ENCODE results near the gene COL8A1.

The COL8A1 gene

DNA sequence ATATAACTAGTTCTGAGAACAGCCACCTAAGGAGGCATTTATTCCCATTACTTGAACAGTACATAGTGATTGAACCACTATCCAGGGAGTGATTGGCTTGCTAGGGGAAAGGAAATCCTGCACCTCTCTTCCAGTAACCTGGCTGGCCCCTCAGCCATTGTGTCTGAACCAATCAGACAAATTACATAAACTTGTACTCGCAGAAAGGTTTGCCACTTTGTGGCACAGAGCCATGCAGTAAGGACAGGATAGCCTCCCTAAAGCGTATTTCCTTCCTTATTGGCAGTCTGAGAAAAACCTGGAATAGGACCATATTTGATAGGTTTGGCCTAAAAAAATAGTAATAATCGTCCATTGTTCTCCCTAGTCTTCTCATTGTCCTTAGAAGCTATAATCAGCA is 198.3 kb downstream of the COL8A1 start:
- ATAC-seq: no peak
- TF ChIP-seq ZFP30 (CRISPR knock-in tag; IDR thresholded peaks at IDR 0.05): no peak
- no peak for TF ChIP-seq ZFP3 (CRISPR knock-in tag; IDR thresholded peaks at IDR 0.05)
- TF ChIP-seq CREB5 (CRISPR knock-in tag; IDR thresholded peaks at IDR 0.05; ENCODE audit: low read depth): no peak
- TF ChIP-seq, protein P1, sequence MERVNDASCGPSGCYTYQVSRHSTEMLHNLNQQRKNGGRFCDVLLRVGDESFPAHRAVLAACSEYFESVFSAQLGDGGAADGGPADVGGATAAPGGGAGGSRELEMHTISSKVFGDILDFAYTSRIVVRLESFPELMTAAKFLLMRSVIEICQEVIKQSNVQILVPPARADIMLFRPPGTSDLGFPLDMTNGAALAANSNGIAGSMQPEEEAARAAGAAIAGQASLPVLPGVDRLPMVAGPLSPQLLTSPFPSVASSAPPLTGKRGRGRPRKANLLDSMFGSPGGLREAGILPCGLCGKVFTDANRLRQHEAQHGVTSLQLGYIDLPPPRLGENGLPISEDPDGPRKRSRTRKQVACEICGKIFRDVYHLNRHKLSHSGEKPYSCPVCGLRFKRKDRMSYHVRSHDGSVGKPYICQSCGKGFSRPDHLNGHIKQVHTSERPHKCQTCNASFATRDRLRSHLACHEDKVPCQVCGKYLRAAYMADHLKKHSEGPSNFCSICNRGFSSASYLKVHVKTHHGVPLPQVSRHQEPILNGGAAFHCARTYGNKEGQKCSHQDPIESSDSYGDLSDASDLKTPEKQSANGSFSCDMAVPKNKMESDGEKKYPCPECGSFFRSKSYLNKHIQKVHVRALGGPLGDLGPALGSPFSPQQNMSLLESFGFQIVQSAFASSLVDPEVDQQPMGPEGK (CRISPR knock-in tag; IDR thresholded peaks at IDR 0.05; ENCODE audit: borderline replicate concordance): no peak
- no peak for TF ChIP-seq CSDC2 (CRISPR knock-in tag; IDR thresholded peaks at IDR 0.05)

GRCh38 chr3:99837715-99838114 is 199.3 kb downstream of the COL8A1 start:
- TF ChIP-seq ESRRG (CRISPR knock-in tag; IDR thresholded peaks at IDR 0.05) (no peak), TOX (CRISPR knock-in tag; IDR thresholded peaks at IDR 0.05; ENCODE audit: borderline replicate concordance) (no peak)
- ATAC-seq: no peak

DNA sequence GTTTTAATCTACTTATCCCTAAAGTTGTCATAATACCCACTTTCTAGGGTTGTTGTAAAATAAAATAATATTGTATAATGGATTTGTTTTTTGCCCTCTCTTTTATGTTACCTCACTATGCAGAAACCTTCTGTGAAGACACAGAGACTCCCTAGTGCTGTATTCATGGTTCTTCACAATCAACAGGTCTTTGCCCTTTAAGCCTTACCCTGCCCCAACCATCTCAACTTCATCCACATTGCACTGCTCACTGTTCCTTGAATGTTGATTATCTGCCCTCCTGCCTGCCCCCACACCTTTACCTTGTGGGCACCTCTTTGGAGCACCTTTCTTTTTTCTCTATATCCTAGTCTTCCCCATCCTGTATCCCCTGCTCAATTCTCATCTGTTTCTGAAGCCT is 200.4 kb downstream of the COL8A1 start:
- TF ChIP-seq CREB5 (CRISPR knock-in tag; IDR thresholded peaks at IDR 0.05; ENCODE audit: low read depth) (no peak), OSR1 (CRISPR knock-in tag; IDR thresholded peaks at IDR 0.05) (no peak), RARB (CRISPR knock-in tag; IDR thresholded peaks at IDR 0.05) (no peak), BACH2 (CRISPR knock-in tag; IDR thresholded peaks at IDR 0.05; ENCODE audit: borderline replicate concordance) (no peak), ARNTL (CRISPR knock-in tag; IDR thresholded peaks at IDR 0.05; ENCODE audit: borderline replicate concordance, low read depth) (no peak), ESRRG (CRISPR knock-in tag; IDR thresholded peaks at IDR 0.05) (no peak), TCF4 (CRISPR knock-in tag; IDR thresholded peaks at IDR 0.05; ENCODE audit: borderline replicate concordance) (no peak), ZNF8 (CRISPR knock-in tag; IDR thresholded peaks at IDR 0.05) (no peak), ZNF70 (CRISPR knock-in tag; IDR thresholded peaks at IDR 0.05) (no peak), ZNF565 (CRISPR knock-in tag; conservative IDR thresholded peaks at IDR 0.05; ENCODE audit: low read depth) (no peak), SNAI2 (CRISPR knock-in tag; IDR thresholded peaks at IDR 0.05) (no peak), PPARA (CRISPR knock-in tag; IDR thresholded peaks at IDR 0.05; ENCODE audit: borderline replicate concordance) (no peak), CSDC2 (CRISPR knock-in tag; IDR thresholded peaks at IDR 0.05) (no peak), ZFP3 (CRISPR knock-in tag; IDR thresholded peaks at IDR 0.05) (no peak)
- TF ChIP-seq, protein P1 (CRISPR knock-in tag; IDR thresholded peaks at IDR 0.05; ENCODE audit: borderline replicate concordance): no peak
- TF ChIP-seq, protein P2, sequence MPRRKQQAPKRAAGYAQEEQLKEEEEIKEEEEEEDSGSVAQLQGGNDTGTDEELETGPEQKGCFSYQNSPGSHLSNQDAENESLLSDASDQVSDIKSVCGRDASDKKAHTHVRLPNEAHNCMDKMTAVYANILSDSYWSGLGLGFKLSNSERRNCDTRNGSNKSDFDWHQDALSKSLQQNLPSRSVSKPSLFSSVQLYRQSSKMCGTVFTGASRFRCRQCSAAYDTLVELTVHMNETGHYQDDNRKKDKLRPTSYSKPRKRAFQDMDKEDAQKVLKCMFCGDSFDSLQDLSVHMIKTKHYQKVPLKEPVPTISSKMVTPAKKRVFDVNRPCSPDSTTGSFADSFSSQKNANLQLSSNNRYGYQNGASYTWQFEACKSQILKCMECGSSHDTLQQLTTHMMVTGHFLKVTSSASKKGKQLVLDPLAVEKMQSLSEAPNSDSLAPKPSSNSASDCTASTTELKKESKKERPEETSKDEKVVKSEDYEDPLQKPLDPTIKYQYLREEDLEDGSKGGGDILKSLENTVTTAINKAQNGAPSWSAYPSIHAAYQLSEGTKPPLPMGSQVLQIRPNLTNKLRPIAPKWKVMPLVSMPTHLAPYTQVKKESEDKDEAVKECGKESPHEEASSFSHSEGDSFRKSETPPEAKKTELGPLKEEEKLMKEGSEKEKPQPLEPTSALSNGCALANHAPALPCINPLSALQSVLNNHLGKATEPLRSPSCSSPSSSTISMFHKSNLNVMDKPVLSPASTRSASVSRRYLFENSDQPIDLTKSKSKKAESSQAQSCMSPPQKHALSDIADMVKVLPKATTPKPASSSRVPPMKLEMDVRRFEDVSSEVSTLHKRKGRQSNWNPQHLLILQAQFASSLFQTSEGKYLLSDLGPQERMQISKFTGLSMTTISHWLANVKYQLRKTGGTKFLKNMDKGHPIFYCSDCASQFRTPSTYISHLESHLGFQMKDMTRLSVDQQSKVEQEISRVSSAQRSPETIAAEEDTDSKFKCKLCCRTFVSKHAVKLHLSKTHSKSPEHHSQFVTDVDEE (CRISPR knock-in tag; IDR thresholded peaks at IDR 0.05): no peak
- TF ChIP-seq, protein P3, sequence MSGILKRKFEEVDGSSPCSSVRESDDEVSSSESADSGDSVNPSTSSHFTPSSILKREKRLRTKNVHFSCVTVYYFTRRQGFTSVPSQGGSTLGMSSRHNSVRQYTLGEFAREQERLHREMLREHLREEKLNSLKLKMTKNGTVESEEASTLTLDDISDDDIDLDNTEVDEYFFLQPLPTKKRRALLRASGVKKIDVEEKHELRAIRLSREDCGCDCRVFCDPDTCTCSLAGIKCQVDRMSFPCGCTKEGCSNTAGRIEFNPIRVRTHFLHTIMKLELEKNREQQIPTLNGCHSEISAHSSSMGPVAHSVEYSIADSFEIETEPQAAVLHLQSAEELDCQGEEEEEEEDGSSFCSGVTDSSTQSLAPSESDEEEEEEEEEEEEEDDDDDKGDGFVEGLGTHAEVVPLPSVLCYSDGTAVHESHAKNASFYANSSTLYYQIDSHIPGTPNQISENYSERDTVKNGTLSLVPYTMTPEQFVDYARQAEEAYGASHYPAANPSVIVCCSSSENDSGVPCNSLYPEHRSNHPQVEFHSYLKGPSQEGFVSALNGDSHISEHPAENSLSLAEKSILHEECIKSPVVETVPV (CRISPR knock-in tag; IDR thresholded peaks at IDR 0.05): no peak
- no peak for ATAC-seq

All from SK-N-SH treated with all-trans-retinoic acid at 6 μM for 48 hours (cell line).